K562 (cell line): Measurements from ENCODE around the gene SSH3. TPM values are rescaled to one million over a fixed set of nuclear protein-coding genes. Genes with fewer than 3 reads are reported as not detected.

Experiments
- BACH1 ChIP-seq: fragments of 200-800 bp; sonication (Bioruptor generic); IDR thresholded peaks from 2 replicates; pipeline ENCODE4 v1.6.1; 2016; ENCODE audit warnings: missing genetic modification characterization, missing compliant biosample characterization
- CBX3 ChIP-seq, 2 experiments: IDR thresholded peaks; 1 replicate in 1 of 2; 2 replicates in 1 of 2; pipeline ENCODE4 v1.6.1; 2012; ENCODE audit warnings: inconsistent platforms in 2 of 2, low read length in 2 of 2, borderline replicate concordance in 1 of 2, control low read depth in 1 of 2
- DIDO1 ChIP-seq: fragments of 450-650 bp; IDR thresholded peaks from 2 replicates; pipeline ENCODE4 v1.6.1; 2016; ENCODE audit warnings: low read depth, missing biosample characterization, missing genetic modification characterization
- DMBX1 ChIP-seq: fragments of 250-450 bp; sonication (Bioruptor Pico); IDR thresholded peaks from 2 replicates; pipeline ENCODE4 v1.8.0; 2022; ENCODE audit warnings: inconsistent platforms, mild to moderate bottlenecking, moderate library complexity, borderline replicate concordance
- DPF2 ChIP-seq: fragments of 450-650 bp; IDR thresholded peaks from 2 replicates; pipeline ENCODE4 v1.6.1; 2016
- HDAC2 ChIP-seq: fragments of 450-650 bp; IDR thresholded peaks from 2 replicates; pipeline ENCODE4 v1.6.1; 2016; ENCODE audit warnings: mild to moderate bottlenecking
- JUND ChIP-seq, 2 experiments: IDR thresholded peaks; 2 replicates in 1 of 2; 3 replicates in 1 of 2; pipeline ENCODE4 v1.6.1; 2011; ENCODE audit warnings: borderline replicate concordance in 2 of 2, low read depth in 2 of 2, low read length in 2 of 2, improper control_type of control experiment in 1 of 2, missing biosample characterization in 1 of 2, missing genetic modification characterization in 1 of 2, missing genetic modification reagents in 1 of 2
- KLF6 ChIP-seq: fragments of 250-450 bp; sonication (Bioruptor Pico); IDR thresholded peaks from 2 replicates; pipeline ENCODE4 v1.4.0; 2020; ENCODE audit warnings: mild to moderate bottlenecking, moderate library complexity, borderline replicate concordance
- LEF1 ChIP-seq: fragments of 450-650 bp; IDR thresholded peaks from 2 replicates; pipeline ENCODE4 v1.6.1; 2016; ENCODE audit warnings: mild to moderate bottlenecking
- MAZ ChIP-seq, 2 experiments: fragments of 450-650 bp in 1 of 2; sonication (generic) in 1 of 2; formaldehyde crosslinking; IDR thresholded peaks in 1 of 2; conservative IDR thresholded peaks in 1 of 2; 2 replicates each; pipeline versions ENCODE4 v1.4.0 to v1.5.0; 2020; ENCODE audit warnings: mild to moderate bottlenecking in 1 of 2, missing genetic modification reagents in 1 of 2
- NR2C1 ChIP-seq, 2 experiments: fragments of 450-650 bp; IDR thresholded peaks; 2 replicates each; pipeline ENCODE4 v1.6.1; 2017; ENCODE audit warnings: mild to moderate bottlenecking in 2 of 2, antibody characterized with exemption in 1 of 2, inconsistent platforms in 1 of 2, missing compliant biosample characterization in 1 of 2, missing genetic modification characterization in 1 of 2
- SLC30A9 ChIP-seq: fragments of 250-450 bp; sonication (Bioruptor Pico); IDR thresholded peaks from 2 replicates; pipeline ENCODE4 v1.8.0; 2022; ENCODE audit warnings: mild to moderate bottlenecking, moderate library complexity
- SMARCA4 ChIP-seq: fragments of 450-650 bp; IDR thresholded peaks from 2 replicates; pipeline ENCODE4 v1.6.1; 2016
- SUPT5H ChIP-seq: fragments of 450-650 bp; IDR thresholded peaks from 2 replicates; pipeline ENCODE4 v1.6.1; 2016
- TCF7L2 ChIP-seq: fragments of 150-350 bp; IDR thresholded peaks from 2 replicates; pipeline ENCODE4 v1.6.1; 2016; ENCODE audit warnings: low read depth, mild to moderate bottlenecking, low read length, moderate library complexity
- TOE1 ChIP-seq, 2 experiments: fragments of 450-650 bp in 1 of 2; sonication (generic) in 1 of 2; formaldehyde crosslinking in 1 of 2; IDR thresholded peaks; 2 replicates each; pipeline versions ENCODE4 v1.7.1 to v1.8.0; 2016 to 2022; ENCODE audit warnings: borderline replicate concordance in 2 of 2, mild to moderate bottlenecking in 2 of 2, antibody characterized with exemption in 1 of 2, inconsistent platforms in 1 of 2, low read depth in 1 of 2, missing genetic modification reagents in 1 of 2, moderate library complexity in 1 of 2
- ZBTB7A ChIP-seq: IDR thresholded peaks from 2 replicates; pipeline ENCODE4 v1.6.1; 2011; ENCODE audit warnings: low read depth, mild to moderate bottlenecking, low read length, moderate library complexity, borderline replicate concordance; ENCODE audit not compliant: control insufficient read depth
- ZFP1 ChIP-seq: fragments of 450-650 bp; formaldehyde crosslinking; IDR thresholded peaks from 2 replicates; pipeline ENCODE4 v1.4.0; 2020; ENCODE audit warnings: mild to moderate bottlenecking, mixed read lengths
- polyA plus RNA-seq, 8 experiments: library from polyadenylated mRNA; depleted of rRNA in 4 of 8; stranded (reverse) in 5 of 8; unstranded in 3 of 8; fragments of >200 nt; fragmentation: Nextera tagmentation in 2 of 8; fragmentation: Illumina TruSeq in 1 of 8; extraction: Ambion mirVana in 2 of 8; extraction: Trizol in 1 of 8; gene quantifications; 2 replicates each; pipeline versions ENCODE4 v1.2.1 to v1.2.3, GENCODE V29; 2011 to 2014; ENCODE audit warnings: inconsistent platforms in 1 of 8, missing spikeins in 1 of 8
- total RNA-seq, 7 experiments: library from RNA; depleted of rRNA in 6 of 7; stranded (reverse); fragments of >200 nt in 6 of 7; fragmentation: Illumina TruSeq in 2 of 7; extraction: Trizol in 2 of 7; gene quantifications; 2 replicates each; pipeline versions ENCODE4 v1.2.1 to v1.2.3, GENCODE V29; 2011 to 2021; ENCODE audit warnings: low replicate concordance in 1 of 7
- TF ChIP-seq, protein P1 (sequence below): sonication (generic); formaldehyde crosslinking; IDR thresholded peaks from 2 replicates; pipeline ENCODE4 v1.8.0; 2022; ENCODE audit warnings: mild to moderate bottlenecking, missing genetic modification reagents
- TF ChIP-seq, protein P2 (sequence below): fragments of 450-650 bp; IDR thresholded peaks from 2 replicates; pipeline ENCODE4 v1.6.1; 2016; ENCODE audit warnings: missing biosample characterization, missing genetic modification characterization

The SSH3 gene
- total and polyA plus RNA-seq, 9 of the 15 experiments (the other 6 are each of a cell fraction or from before 2014, with no cell fraction given): 0.07 to 1.0 (median 0.24) TPM; not detected in 3

DNA sequence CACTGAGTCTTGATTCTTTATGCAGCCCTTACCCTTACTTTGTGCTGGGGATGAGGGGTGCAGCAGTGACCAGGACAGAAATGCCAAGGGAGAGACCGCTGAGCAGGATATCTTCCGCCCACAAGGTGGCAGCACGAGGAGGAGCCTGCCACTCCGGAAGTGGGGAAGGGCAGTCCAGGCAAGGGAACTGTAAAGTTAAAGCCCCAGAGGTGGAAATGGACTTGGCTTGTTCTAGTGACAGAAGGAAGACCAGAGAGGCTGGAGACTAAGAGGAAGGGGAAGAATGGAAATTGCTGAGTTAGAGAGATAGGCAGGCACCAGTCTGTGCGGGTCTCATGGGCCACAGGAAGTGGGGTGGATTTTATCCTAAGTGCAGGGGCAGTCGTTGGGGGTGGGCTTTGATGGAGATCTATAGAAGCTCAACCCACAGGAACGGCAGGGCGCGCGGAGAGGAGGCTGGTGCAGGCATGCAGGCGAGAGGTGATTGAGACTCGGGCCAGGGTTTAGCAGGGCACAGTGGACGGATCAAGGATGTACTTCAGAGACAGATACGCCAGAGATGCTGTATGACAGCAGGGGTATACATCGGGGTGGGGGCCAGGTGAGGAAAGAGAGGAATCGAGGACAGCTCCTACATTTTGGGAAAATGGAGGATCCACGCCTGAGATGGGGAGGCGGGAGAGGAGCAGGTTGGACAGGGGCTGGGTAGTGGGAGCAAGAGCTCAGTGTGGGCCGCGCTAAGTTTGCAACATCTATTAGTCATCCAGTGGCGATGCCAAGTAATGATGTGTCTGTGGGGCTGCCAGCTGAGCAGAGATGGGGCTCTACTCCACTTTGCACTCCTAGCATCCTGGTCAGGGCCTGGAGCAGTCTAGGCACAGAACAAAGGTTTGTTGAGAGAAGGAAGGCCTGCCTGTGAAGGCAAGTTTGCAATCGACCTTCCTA, 40.3 kb upstream of the SSH3 start (continued):
- TF ChIP-seq DMBX1 (CRISPR knock-in tag) (0 out of 2 replicates have a peak, but pooled peaks have one; percentile 18), SLC30A9 (no peak), NR2C1 (IDR thresholded peaks at IDR 0.05) (0 out of 2 replicates have a peak, but pooled peaks have one; percentile 27), NR2C1 (tag; IDR thresholded peaks at IDR 0.05) (no peak), BACH1 (tag) (no peak), JUND (IDR thresholded peaks at IDR 0.05; ENCODE audit: borderline replicate concordance, low read depth, low read length) (peak; percentile 59), JUND (tag; IDR thresholded peaks at IDR 0.05; ENCODE audit: borderline replicate concordance, low read depth, low read length) (no peak; the same call in 2 of the 3 replicates), SMARCA4 (peak; percentile 35; the same call in 1 of the 2 replicates), TCF7L2 (no peak), LEF1 (0 out of 2 replicates have a peak, but pooled peaks have one; percentile 41), SUPT5H (0 out of 2 replicates have a peak, but pooled peaks have one; percentile 26), ZBTB7A (0 out of 2 replicates have a peak, but pooled peaks have one; percentile 39), TOE1 (IDR thresholded peaks at IDR 0.05; ENCODE audit: borderline replicate concordance) (peak; percentile 62; the same call in 1 of the 2 replicates), TOE1 (CRISPR knock-in tag; IDR thresholded peaks at IDR 0.05; ENCODE audit: borderline replicate concordance, low read depth) (no peak), DIDO1 (peak; percentile 60; the same call in 1 of the 2 replicates), MAZ (CRISPR knock-in tag; conservative IDR thresholded peaks at IDR 0.05 in 1 of 2, IDR thresholded peaks at IDR 0.05 in 1 of 2) (peak; percentile 17 to 47; a peak in 2 of 4 replicates), CBX3 (IDR thresholded peaks at IDR 0.05; ENCODE audit: borderline replicate concordance in 1 of 2, low read length in 2 of 2) (peak in 1 of 2 experiments; percentile 57; a peak in 1 of 3 replicates), HDAC2 (0 out of 2 replicates have a peak, but pooled peaks have one; percentile 62), KLF6 (CRISPR knock-in tag) (peak; percentile 33; the same call in 1 of the 2 replicates), ZFP1 (CRISPR knock-in tag) (no peak), DPF2 (peak; percentile 61)
- TF ChIP-seq, protein P1, sequence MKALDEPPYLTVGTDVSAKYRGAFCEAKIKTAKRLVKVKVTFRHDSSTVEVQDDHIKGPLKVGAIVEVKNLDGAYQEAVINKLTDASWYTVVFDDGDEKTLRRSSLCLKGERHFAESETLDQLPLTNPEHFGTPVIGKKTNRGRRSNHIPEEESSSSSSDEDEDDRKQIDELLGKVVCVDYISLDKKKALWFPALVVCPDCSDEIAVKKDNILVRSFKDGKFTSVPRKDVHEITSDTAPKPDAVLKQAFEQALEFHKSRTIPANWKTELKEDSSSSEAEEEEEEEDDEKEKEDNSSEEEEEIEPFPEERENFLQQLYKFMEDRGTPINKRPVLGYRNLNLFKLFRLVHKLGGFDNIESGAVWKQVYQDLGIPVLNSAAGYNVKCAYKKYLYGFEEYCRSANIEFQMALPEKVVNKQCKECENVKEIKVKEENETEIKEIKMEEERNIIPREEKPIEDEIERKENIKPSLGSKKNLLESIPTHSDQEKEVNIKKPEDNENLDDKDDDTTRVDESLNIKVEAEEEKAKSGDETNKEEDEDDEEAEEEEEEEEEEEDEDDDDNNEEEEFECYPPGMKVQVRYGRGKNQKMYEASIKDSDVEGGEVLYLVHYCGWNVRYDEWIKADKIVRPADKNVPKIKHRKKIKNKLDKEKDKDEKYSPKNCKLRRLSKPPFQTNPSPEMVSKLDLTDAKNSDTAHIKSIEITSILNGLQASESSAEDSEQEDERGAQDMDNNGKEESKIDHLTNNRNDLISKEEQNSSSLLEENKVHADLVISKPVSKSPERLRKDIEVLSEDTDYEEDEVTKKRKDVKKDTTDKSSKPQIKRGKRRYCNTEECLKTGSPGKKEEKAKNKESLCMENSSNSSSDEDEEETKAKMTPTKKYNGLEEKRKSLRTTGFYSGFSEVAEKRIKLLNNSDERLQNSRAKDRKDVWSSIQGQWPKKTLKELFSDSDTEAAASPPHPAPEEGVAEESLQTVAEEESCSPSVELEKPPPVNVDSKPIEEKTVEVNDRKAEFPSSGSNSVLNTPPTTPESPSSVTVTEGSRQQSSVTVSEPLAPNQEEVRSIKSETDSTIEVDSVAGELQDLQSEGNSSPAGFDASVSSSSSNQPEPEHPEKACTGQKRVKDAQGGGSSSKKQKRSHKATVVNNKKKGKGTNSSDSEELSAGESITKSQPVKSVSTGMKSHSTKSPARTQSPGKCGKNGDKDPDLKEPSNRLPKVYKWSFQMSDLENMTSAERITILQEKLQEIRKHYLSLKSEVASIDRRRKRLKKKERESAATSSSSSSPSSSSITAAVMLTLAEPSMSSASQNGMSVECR: peak; percentile 42; the same call in 1 of the 2 replicates
- TF ChIP-seq, protein P2, sequence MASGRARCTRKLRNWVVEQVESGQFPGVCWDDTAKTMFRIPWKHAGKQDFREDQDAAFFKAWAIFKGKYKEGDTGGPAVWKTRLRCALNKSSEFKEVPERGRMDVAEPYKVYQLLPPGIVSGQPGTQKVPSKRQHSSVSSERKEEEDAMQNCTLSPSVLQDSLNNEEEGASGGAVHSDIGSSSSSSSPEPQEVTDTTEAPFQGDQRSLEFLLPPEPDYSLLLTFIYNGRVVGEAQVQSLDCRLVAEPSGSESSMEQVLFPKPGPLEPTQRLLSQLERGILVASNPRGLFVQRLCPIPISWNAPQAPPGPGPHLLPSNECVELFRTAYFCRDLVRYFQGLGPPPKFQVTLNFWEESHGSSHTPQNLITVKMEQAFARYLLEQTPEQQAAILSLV (tag): no peak
